H1 (cell line): Measurements from ENCODE around the gene TMEM176B. TPM values are rescaled to one million over a fixed set of nuclear protein-coding genes. Genes with fewer than 3 reads are reported as not detected.
A peak's percentile ranks its signal among the peaks of the same experiment; 100 is the strongest.

ENCODE experiments used
- CTCF ChIA-PET: fragments of 300-600 bp; sonication (Branson Sonifier 250); formaldehyde crosslinking; loops from one replicate; lab custom pipeline; 2021; ENCODE audit not compliant: partially characterized antibody; lab: Charles Lee
- POLR2A ChIA-PET: fragments of 300-600 bp; sonication (Branson Sonifier 250); formaldehyde crosslinking; loops from one replicate; lab custom pipeline; 2021; ENCODE audit warnings: inconsistent platforms; ENCODE audit not compliant: partially characterized antibody; lab: Charles Lee
- DNase-seq, 2 experiments: peaks; one replicate each; pipeline versions ENCODE4 v3.0.0 to v3.0.0-alpha.2; 2010 to 2022; ENCODE audit warnings: low spot score in 2 of 2, low read depth in 1 of 2, mixed read lengths in 1 of 2
- FAIRE-seq: peaks from 2 replicates; lab custom pipeline; 2011; peaks lifted over from hg19 to GRCh38; lab: Jason Lieb, UNC
- H2AFZ ChIP-seq: 2 replicates; pipeline ENCODE4 v1.8.1; 2012; ENCODE audit warnings: low read length, inconsistent platforms
- H2AK5ac ChIP-seq: 2 replicates; pipeline ENCODE4 v1.6.1; 2013; ENCODE audit warnings: low read depth, low read length
- H2BK120ac ChIP-seq: replicated peaks from 2 replicates; pipeline ENCODE3; 2013; ENCODE audit warnings: low read depth, low read length, inconsistent platforms
- H2BK12ac ChIP-seq: 2 replicates; pipeline ENCODE4 v1.6.1; 2013; ENCODE audit warnings: low read depth, low read length
- H2BK15ac ChIP-seq: 2 replicates; pipeline ENCODE4 v1.6.1; 2013; ENCODE audit warnings: low read length
- H2BK20ac ChIP-seq: 2 replicates; pipeline ENCODE4 v1.6.1; 2013; ENCODE audit warnings: low read length
- H2BK5ac ChIP-seq: 2 replicates; pipeline ENCODE4 v1.6.1; 2013; ENCODE audit warnings: low read depth, low read length
- H3K14ac ChIP-seq: 2 replicates; pipeline ENCODE4 v1.6.1; 2013; ENCODE audit warnings: inconsistent platforms; ENCODE audit not compliant: insufficient read length
- H3K18ac ChIP-seq: 2 replicates; pipeline ENCODE4 v1.6.1; 2013; ENCODE audit warnings: low read length; ENCODE audit errors: extremely low read depth
- H3K23ac ChIP-seq: 2 replicates; pipeline ENCODE4 v1.6.1; 2013; ENCODE audit warnings: inconsistent platforms; ENCODE audit not compliant: insufficient read length
- H3K23me2 ChIP-seq: 2 replicates; pipeline ENCODE4 v1.6.1; 2013; ENCODE audit warnings: low read depth, low read length
- H3K27ac ChIP-seq: 2 replicates; pipeline ENCODE4 v1.6.1; 2011; ENCODE audit warnings: low read depth, low read length, inconsistent platforms
- H3K27me3 ChIP-seq, 4 experiments: replicated peaks in 1 of 4; 1 replicate in 1 of 4; 2 replicates in 3 of 4; pipeline versions ENCODE4 v1.6.1 to v1.8.1; 2011 to 2013; ENCODE audit warnings: low read length in 3 of 4, mild to moderate bottlenecking in 3 of 4, inconsistent platforms in 2 of 4, mixed read lengths in 2 of 4, moderate library complexity in 1 of 4; ENCODE audit not compliant: control insufficient read depth in 3 of 4, insufficient read depth in 3 of 4; ENCODE audit errors: extremely low read depth in 1 of 4
- H3K36me3 ChIP-seq, 4 experiments: 2 replicates each; pipeline versions ENCODE4 v1.6.1 to v1.8.1; 2011 to 2013; ENCODE audit warnings: mild to moderate bottlenecking in 4 of 4, low read length in 3 of 4, moderate library complexity in 2 of 4, control low read depth in 1 of 4, inconsistent platforms in 1 of 4; ENCODE audit not compliant: insufficient read depth in 4 of 4, control insufficient read depth in 2 of 4
- H3K4ac ChIP-seq: replicated peaks from 2 replicates; pipeline ENCODE3; 2013; ENCODE audit warnings: low read length, low read depth, mixed read lengths, inconsistent platforms; ENCODE audit not compliant: insufficient read length
- H3K4me1 ChIP-seq, 4 experiments: replicated peaks in 1 of 4; 1 replicate in 1 of 4; 2 replicates in 3 of 4; pipeline versions ENCODE4 v1.6.1 to v1.8.1; 2011 to 2013; ENCODE audit warnings: low read length in 3 of 4, inconsistent platforms in 2 of 4, mixed read lengths in 1 of 4; ENCODE audit not compliant: insufficient read depth in 4 of 4, control insufficient read depth in 3 of 4
- H3K4me2 ChIP-seq, 2 experiments: 2 replicates each; pipeline versions ENCODE4 v1.6.1 to v1.8.1; 2011 to 2013; ENCODE audit warnings: low read depth in 2 of 2, low read length in 2 of 2, control low read depth in 1 of 2, inconsistent platforms in 1 of 2, mild to moderate bottlenecking in 1 of 2; ENCODE audit not compliant: insufficient read depth in 1 of 2
- H3K4me3 ChIP-seq, 4 experiments: fragments of 200-600, 300-600 bp in 1 of 4; sonication (generic), shearing (Covaris generic), sonication (Bioruptor Twin) in 1 of 4; 2 replicates each; pipeline versions ENCODE4 v1.5.1 to v1.8.1; 2011 to 2016; ENCODE audit warnings: low read length in 4 of 4, low read depth in 3 of 4, control low read depth in 2 of 4, inconsistent platforms in 2 of 4, mild to moderate bottlenecking in 2 of 4, mixed read lengths in 1 of 4, moderate library complexity in 1 of 4; ENCODE audit not compliant: insufficient read depth in 2 of 4; ENCODE audit errors: extremely low read depth in 1 of 4
- H3K56ac ChIP-seq: replicated peaks from 2 replicates; pipeline ENCODE3; 2013; ENCODE audit warnings: low read depth, mild to moderate bottlenecking, mixed read lengths, low read length, inconsistent platforms; ENCODE audit not compliant: insufficient read length
- H3K79me1 ChIP-seq: 2 replicates; pipeline ENCODE4 v1.6.1; 2013; ENCODE audit warnings: low read depth, low read length, control low read depth
- H3K79me2 ChIP-seq, 2 experiments: 2 replicates each; pipeline versions ENCODE4 v1.6.1 to v1.8.1; 2012 to 2013; ENCODE audit warnings: low read length in 2 of 2, mild to moderate bottlenecking in 2 of 2, inconsistent platforms in 1 of 2; ENCODE audit not compliant: insufficient read depth in 2 of 2, control insufficient read depth in 1 of 2
- H3K9ac ChIP-seq, 4 experiments: replicated peaks in 1 of 4; 1 replicate in 1 of 4; 2 replicates in 3 of 4; pipeline versions ENCODE4 v1.6.1 to v1.8.1; 2011 to 2013; ENCODE audit warnings: low read depth in 3 of 4, low read length in 3 of 4, control low read depth in 2 of 4, mild to moderate bottlenecking in 2 of 4, moderate library complexity in 2 of 4, inconsistent platforms in 1 of 4; ENCODE audit errors: extremely low read depth in 1 of 4
- H3K9me3 ChIP-seq, 2 experiments: 2 replicates each; pipeline versions ENCODE4 v1.6.1 to v1.8.1; 2012 to 2013; ENCODE audit warnings: mild to moderate bottlenecking in 2 of 2, moderate library complexity in 2 of 2, control low read depth in 1 of 2, inconsistent platforms in 1 of 2, low read depth in 1 of 2, low read length in 1 of 2, mixed read lengths in 1 of 2; ENCODE audit not compliant: insufficient read depth in 2 of 2
- H4K20me1 ChIP-seq, 2 experiments: replicated peaks in 1 of 2; 2 replicates each; pipeline versions ENCODE3 to v1.8.1; 2011 to 2013; ENCODE audit warnings: inconsistent platforms in 2 of 2, low read length in 2 of 2, mild to moderate bottlenecking in 1 of 2; ENCODE audit not compliant: insufficient read depth in 2 of 2, control insufficient read depth in 1 of 2
- H4K5ac ChIP-seq: 2 replicates; pipeline ENCODE4 v1.6.1; 2013; ENCODE audit warnings: low read length, low read depth, mixed read lengths, inconsistent platforms; ENCODE audit not compliant: insufficient read length
- H4K8ac ChIP-seq: 2 replicates; pipeline ENCODE4 v1.8.0; 2013; ENCODE audit warnings: mild to moderate bottlenecking, moderate library complexity, low read length, inconsistent platforms; ENCODE audit not compliant: insufficient read depth; ENCODE audit errors: extremely low read depth
- H4K91ac ChIP-seq: replicated peaks from 2 replicates; pipeline ENCODE3; 2013; ENCODE audit warnings: low read length, mixed read lengths, inconsistent platforms; ENCODE audit not compliant: insufficient read length
- BACH1 ChIP-seq: IDR thresholded peaks from 2 replicates; pipeline ENCODE4 v1.6.1; 2012; ENCODE audit warnings: low read length, improper control_type of control experiment
- CBX8 ChIP-seq: fragments of 300-800, 300-1000 bp; sonication (generic); IDR thresholded peaks from 2 replicates; pipeline ENCODE4 v1.7.1; 2016; ENCODE audit warnings: low read depth, low read length, borderline replicate concordance
- EGR1 ChIP-seq: IDR thresholded peaks from 2 replicates; pipeline ENCODE4 v1.6.1; 2011; ENCODE audit warnings: low read depth, low read length, borderline replicate concordance
- KDM1A ChIP-seq: fragments of 200-600, 300-600 bp; sonication (generic); IDR thresholded peaks from 2 replicates; pipeline ENCODE4 v1.7.1; 2016; ENCODE audit warnings: mild to moderate bottlenecking, low read length, borderline replicate concordance
- KDM5A ChIP-seq: fragments of 200-600 bp; IDR thresholded peaks from 2 replicates; pipeline ENCODE4 v1.7.1; 2012; ENCODE audit warnings: mild to moderate bottlenecking, low read length, inconsistent platforms, mixed read lengths
- POU5F1 ChIP-seq: IDR thresholded peaks from 2 replicates; pipeline ENCODE4 v1.6.1; 2011; ENCODE audit warnings: low read depth, mild to moderate bottlenecking, low read length, moderate library complexity
- RAD21 ChIP-seq, 2 experiments: IDR thresholded peaks in 1 of 2; conservative IDR thresholded peaks in 1 of 2; 2 replicates each; pipeline ENCODE4 v1.6.1; 2011; ENCODE audit warnings: low read depth in 2 of 2, low read length in 2 of 2, improper control_type of control experiment in 1 of 2, inconsistent platforms in 1 of 2, mild to moderate bottlenecking in 1 of 2, moderate library complexity in 1 of 2
- SIRT6 ChIP-seq: IDR thresholded peaks from one replicate; pipeline ENCODE4 v1.7.1; 2012; ENCODE audit warnings: low read length, inconsistent platforms
- SIX5 ChIP-seq: IDR thresholded peaks from 2 replicates; pipeline ENCODE4 v1.6.1; 2011; ENCODE audit warnings: mild to moderate bottlenecking, low read depth, low read length
- ZNF274 ChIP-seq: IDR thresholded peaks from 2 replicates; pipeline ENCODE4 v1.7.0; 2012; ENCODE audit warnings: low read length, borderline replicate concordance; ENCODE audit errors: extremely low read depth
- WGBS, 2 experiments: shearing (Covaris generic) in 1 of 2; methylation state at CpG; one replicate each; pipeline versions ENCODE4 v1.1.6 to v1.1.7; 2013 to 2015; ENCODE audit warnings: low lambda C conversion rate in 2 of 2, mixed read lengths in 2 of 2, inconsistent platforms in 1 of 2, low coverage in 1 of 2, missing lambda C conversion rate in 1 of 2; ENCODE audit not compliant: insufficient replicate concordance in 2 of 2, insufficient coverage in 1 of 2, insufficient read length in 1 of 2; ENCODE audit errors: extremely low coverage in 1 of 2, missing lambda C conversion rate in 1 of 2; 5-methylcytosine and 5-hydroxymethylcytosine counted together
- polyA plus RNA-seq, 7 experiments: library from polyadenylated mRNA; depleted of rRNA in 3 of 7; stranded (reverse) in 5 of 7; unstranded in 2 of 7; fragments of >200 nt in 5 of 7; fragments of 200-250 nt in 2 of 7; gene quantifications; 1 replicate in 5 of 7; 2 replicates in 1 of 7; 4 replicates in 1 of 7; pipeline versions ENCODE4 v1.2.1 to v1.2.3, GENCODE V29; 2011 to 2013; ENCODE audit warnings: missing spikeins in 2 of 7, mixed read lengths in 2 of 7
- total RNA-seq: library from RNA; stranded (reverse); fragmentation: NEBNext Ultra II Directional; extraction: Animal tissue kit (Norgen Biotek cat#: 25700); gene quantifications from 2 replicates; pipeline ENCODE4 v1.2.1, GENCODE V29; 2021

Gene TMEM176B
- total and polyA plus RNA-seq, 2 of the 8 experiments (the other 6 are each of a cell fraction or from before 2014, with no cell fraction given), result 1.2 to 2.1 TPM

DNA sequence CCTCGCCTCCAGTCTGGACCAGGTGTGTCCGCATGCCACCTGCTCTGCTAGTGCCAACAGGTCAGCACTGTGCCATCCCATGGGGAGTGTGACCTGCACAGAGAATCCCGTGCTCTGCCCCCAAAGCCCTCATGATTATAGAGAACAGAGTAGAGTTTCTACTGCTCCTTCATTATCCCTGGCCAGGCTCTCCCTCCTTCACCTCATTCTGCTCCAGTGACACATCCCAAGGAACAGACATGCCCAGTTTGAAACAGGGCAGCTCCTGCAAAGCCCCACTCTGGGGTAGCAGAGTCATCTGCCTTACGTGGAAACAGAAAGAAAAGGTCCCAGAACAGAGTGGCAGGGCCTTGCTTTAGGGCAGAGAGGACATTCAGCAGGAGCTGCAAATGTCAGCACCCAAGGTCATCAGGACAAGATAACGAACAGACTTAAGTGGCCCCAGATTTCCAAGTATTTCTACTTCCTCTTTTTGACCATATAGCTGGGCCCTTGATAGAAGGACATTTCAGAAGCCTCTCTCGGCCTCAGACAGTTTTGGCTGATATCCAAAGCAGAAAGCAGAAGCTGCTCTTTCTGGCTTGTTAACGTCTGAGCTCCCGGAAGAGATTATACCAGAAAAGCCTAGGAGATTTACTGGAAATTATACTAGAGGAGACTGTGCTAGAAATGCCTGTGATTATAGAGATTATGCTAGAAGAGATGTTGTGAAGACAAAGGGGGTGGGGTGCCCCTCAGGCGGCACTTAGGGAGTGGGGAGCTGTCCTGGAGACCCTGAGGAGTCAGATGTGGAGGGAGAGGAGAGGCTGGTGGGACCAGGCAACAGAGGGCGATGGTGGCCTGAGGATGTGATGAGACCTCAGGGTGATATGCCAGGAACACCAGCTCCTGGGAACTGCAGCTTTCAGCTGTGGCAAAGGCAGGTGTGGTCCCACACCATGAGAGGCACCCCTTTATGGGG, 12.6 kb downstream of the TMEM176B start:
- H2BK120ac ChIP-seq, result no peak overlapping the region
- no peak overlapping the region for H2AFZ ChIP-seq
- H3K79me2 ChIP-seq, result no peaks in the 10 kb centered on the region
- no peak overlapping the region for H2BK5ac ChIP-seq
- H2BK20ac ChIP-seq, result no peak overlapping the region
- no peak overlapping the region for H4K5ac ChIP-seq
- H3K18ac ChIP-seq, result no peak overlapping the region
- FAIRE-seq (no peak), DNase-seq (no peak)
- no peaks in the 10 kb centered on the region for H3K23me2 ChIP-seq
- no peaks in the 10 kb centered on the region for H3K79me1 ChIP-seq
- no peaks in the 10 kb centered on the region for H3K9me3 ChIP-seq
- 79% methylated on average over 10 of the region's 10 CpGs; no CpG with 5 or more reads in 1 of the 2 experiments for WGBS, 2 experiments
- H3K4ac ChIP-seq, result no peak overlapping the region
- H3K27me3 ChIP-seq, result no peaks in the 10 kb centered on the region; a peak in 1 of 7 replicates
- no peaks in the 10 kb centered on the region for H3K36me3 ChIP-seq
- POLR2A ChIA-PET, result interaction anchor here (1.2 kb wide), 1 partner anchor 12 kb away, joined by 3 read pairs; the partner anchor contains the start of gene TMEM176B
- H2BK12ac ChIP-seq, result no peak overlapping the region
- no peaks in the 10 kb centered on the region for H4K20me1 ChIP-seq
- H2BK15ac ChIP-seq, result no peak overlapping the region
- H3K9ac ChIP-seq, result no peak overlapping the region
- no peak overlapping the region for H3K27ac ChIP-seq
- H3K56ac ChIP-seq, result no peak overlapping the region
- H4K91ac ChIP-seq, result no peak overlapping the region
- no peaks in the 10 kb centered on the region; a peak in 1 of 7 replicates for H3K4me1 ChIP-seq
- no peak overlapping the region for H3K23ac ChIP-seq
- no peak overlapping the region for H3K4me3 ChIP-seq
- no peak overlapping the region for H4K8ac ChIP-seq
- CTCF ChIA-PET, result interaction anchor here (0.6 to 2.7 kb wide), 19 partner anchors 9 to 1960 kb away, joined by 3 to 19 read pairs (median 3); no protein-coding TSS in a partner anchor
- no peak overlapping the region for H3K14ac ChIP-seq
- H2AK5ac ChIP-seq, result no peak overlapping the region
- no peak overlapping the region for H3K4me2 ChIP-seq
- TF ChIP-seq SIRT6, result no peak
- TF ChIP-seq RAD21 (IDR thresholded peaks at IDR 0.05 in 1 of 2, conservative IDR thresholded peaks at IDR 0.05 in 1 of 2; ENCODE audit: low read depth in 2 of 2, low read length in 2 of 2), result peak; percentile 61 to 64
- TF ChIP-seq BACH1, result no peak
- no peak for TF ChIP-seq EGR1
- no peak for TF ChIP-seq ZNF274
- TF ChIP-seq KDM5A, result no peak
- TF ChIP-seq POU5F1, result no peak
- TF ChIP-seq SIX5, result no peak
- no peak for TF ChIP-seq CBX8
- no peak for TF ChIP-seq KDM1A
